Osteoblast (primary cell): ENCODE results near the gene DHRSX. TPM values are rescaled to one million over a fixed set of nuclear protein-coding genes. Genes with fewer than 3 reads are reported as not detected.

Experiments used
- DNase-seq: peaks from one replicate; pipeline ENCODE4 v3.0.0; 2011; ENCODE audit warnings: low spot score, mixed read lengths; ENCODE audit not compliant: insufficient read length; ENCODE audit errors: missing footprints
- H2AFZ ChIP-seq: 2 replicates; pipeline ENCODE4 v1.6.0; 2011; ENCODE audit warnings: mild to moderate bottlenecking, low read length
- H3K27ac ChIP-seq: 2 replicates; pipeline ENCODE4 v1.5.1; 2011; ENCODE audit warnings: mild to moderate bottlenecking, low read depth, low read length, moderate library complexity
- H3K27me3 ChIP-seq: 2 replicates; pipeline ENCODE4 v1.6.0; 2012; ENCODE audit warnings: mild to moderate bottlenecking, control low read depth, inconsistent platforms, low read length, moderate library complexity; ENCODE audit not compliant: insufficient read depth
- H3K36me3 ChIP-seq: 2 replicates; pipeline ENCODE4 v1.5.1; 2011; ENCODE audit warnings: mild to moderate bottlenecking, low read length, control low read depth, moderate library complexity; ENCODE audit not compliant: insufficient read depth
- H3K4me1 ChIP-seq: 2 replicates; pipeline ENCODE4 v1.5.1; 2011; ENCODE audit warnings: mild to moderate bottlenecking, low read length, control low read depth, moderate library complexity; ENCODE audit not compliant: insufficient read depth
- H3K4me2 ChIP-seq: 2 replicates; pipeline ENCODE4 v1.6.0; 2011; ENCODE audit warnings: mild to moderate bottlenecking, low read length; ENCODE audit not compliant: insufficient read depth
- H3K4me3 ChIP-seq: fragments of 200-600 bp; sonication (generic); 3 replicates; pipeline ENCODE4 v1.5.1; 2012; ENCODE audit warnings: mild to moderate bottlenecking, low read length, inconsistent platforms; ENCODE audit not compliant: insufficient read depth
- H3K79me2 ChIP-seq: 2 replicates; pipeline ENCODE4 v1.6.0; 2012; ENCODE audit warnings: mild to moderate bottlenecking, low read length, control low read depth, inconsistent platforms; ENCODE audit not compliant: insufficient read depth
- H3K9me3 ChIP-seq: 2 replicates; pipeline ENCODE4 v1.5.1; 2011; ENCODE audit warnings: low read depth, low read length, control low read depth
- H4K20me1 ChIP-seq: 2 replicates; pipeline ENCODE4 v1.6.0; 2012; ENCODE audit warnings: mild to moderate bottlenecking, low read length, control low read depth; ENCODE audit not compliant: insufficient read depth
- total RNA-seq: library from RNA; depleted of rRNA; stranded (reverse); fragments of >200 nt; gene quantifications from 2 replicates; pipeline ENCODE4 v1.2.3, GENCODE V29; 2012
- TF ChIP-seq, protein P1 (sequence below): IDR thresholded peaks from 2 replicates; pipeline ENCODE4 v1.5.1; 2011; ENCODE audit warnings: mild to moderate bottlenecking, low read depth, low read length, moderate library complexity; ENCODE audit errors: extremely low read depth

The DHRSX gene
- total RNA-seq, 1 donor: 37.6 TPM

DNA sequence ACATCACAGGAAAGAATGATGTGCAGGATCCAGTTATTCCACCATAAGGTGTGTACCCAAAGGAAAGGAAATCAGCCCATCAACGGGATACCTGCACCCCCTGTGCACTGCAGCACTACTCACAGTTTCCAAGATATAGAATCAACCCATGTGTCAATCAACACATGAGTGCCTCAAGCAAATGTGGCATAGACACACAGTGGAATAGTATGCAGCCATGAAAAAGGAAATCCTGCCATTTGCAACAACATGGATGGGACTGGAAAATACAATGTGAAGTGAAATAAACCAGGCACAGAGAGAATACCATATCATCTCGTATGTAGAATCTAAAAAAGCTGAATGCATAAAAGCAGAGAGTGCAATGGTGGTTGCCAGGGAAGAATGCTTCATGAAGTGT lies 53.3 kb downstream of the DHRSX start:
- TF ChIP-seq, protein P1, sequence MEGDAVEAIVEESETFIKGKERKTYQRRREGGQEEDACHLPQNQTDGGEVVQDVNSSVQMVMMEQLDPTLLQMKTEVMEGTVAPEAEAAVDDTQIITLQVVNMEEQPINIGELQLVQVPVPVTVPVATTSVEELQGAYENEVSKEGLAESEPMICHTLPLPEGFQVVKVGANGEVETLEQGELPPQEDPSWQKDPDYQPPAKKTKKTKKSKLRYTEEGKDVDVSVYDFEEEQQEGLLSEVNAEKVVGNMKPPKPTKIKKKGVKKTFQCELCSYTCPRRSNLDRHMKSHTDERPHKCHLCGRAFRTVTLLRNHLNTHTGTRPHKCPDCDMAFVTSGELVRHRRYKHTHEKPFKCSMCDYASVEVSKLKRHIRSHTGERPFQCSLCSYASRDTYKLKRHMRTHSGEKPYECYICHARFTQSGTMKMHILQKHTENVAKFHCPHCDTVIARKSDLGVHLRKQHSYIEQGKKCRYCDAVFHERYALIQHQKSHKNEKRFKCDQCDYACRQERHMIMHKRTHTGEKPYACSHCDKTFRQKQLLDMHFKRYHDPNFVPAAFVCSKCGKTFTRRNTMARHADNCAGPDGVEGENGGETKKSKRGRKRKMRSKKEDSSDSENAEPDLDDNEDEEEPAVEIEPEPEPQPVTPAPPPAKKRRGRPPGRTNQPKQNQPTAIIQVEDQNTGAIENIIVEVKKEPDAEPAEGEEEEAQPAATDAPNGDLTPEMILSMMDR: no peak
- peaks cover 19% of the 10 kb centered on the region for H4K20me1 ChIP-seq

DNA sequence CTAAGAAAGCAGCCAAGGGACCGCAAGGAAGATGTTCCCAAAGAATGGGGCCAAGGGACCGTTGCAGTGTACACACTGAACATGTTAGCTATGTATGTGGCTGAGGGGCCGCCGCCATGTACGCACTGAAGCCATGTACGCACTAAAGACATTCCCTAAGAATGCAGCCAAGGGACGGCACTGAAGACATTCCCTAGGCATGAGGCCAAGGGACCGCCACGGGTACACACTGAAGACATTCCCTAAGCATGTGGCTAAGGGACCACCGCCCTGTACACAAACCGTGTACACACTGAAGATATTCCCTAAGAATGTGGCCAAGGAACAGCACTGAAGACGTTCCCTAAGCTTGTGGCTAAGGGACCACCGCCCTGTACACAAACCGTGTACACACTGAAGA lies 54.0 kb downstream of the DHRSX start:
- Histone ChIP-seq H4K20me1 (peaks cover 14% of the 10 kb centered on the region), H3K27ac (no peak overlapping the region)

More for the DNA sequence above, 53.3 kb downstream of the DHRSX start:
- H3K9me3 ChIP-seq: no peaks in the 10 kb centered on the region
- no peaks in the 10 kb centered on the region for H3K27me3 ChIP-seq
- no peak overlapping the region for H3K4me3 ChIP-seq
- H3K27ac ChIP-seq: no peak overlapping the region
- H3K79me2 ChIP-seq: peaks cover 31% of the 10 kb centered on the region
- H3K4me1 ChIP-seq: peaks cover 5% of the 10 kb centered on the region
- no peak overlapping the region for H3K4me2 ChIP-seq
- peak; percentile 46 for DNase-seq
- no peak overlapping the region for H2AFZ ChIP-seq
- no peaks in the 10 kb centered on the region for H3K36me3 ChIP-seq

DNA sequence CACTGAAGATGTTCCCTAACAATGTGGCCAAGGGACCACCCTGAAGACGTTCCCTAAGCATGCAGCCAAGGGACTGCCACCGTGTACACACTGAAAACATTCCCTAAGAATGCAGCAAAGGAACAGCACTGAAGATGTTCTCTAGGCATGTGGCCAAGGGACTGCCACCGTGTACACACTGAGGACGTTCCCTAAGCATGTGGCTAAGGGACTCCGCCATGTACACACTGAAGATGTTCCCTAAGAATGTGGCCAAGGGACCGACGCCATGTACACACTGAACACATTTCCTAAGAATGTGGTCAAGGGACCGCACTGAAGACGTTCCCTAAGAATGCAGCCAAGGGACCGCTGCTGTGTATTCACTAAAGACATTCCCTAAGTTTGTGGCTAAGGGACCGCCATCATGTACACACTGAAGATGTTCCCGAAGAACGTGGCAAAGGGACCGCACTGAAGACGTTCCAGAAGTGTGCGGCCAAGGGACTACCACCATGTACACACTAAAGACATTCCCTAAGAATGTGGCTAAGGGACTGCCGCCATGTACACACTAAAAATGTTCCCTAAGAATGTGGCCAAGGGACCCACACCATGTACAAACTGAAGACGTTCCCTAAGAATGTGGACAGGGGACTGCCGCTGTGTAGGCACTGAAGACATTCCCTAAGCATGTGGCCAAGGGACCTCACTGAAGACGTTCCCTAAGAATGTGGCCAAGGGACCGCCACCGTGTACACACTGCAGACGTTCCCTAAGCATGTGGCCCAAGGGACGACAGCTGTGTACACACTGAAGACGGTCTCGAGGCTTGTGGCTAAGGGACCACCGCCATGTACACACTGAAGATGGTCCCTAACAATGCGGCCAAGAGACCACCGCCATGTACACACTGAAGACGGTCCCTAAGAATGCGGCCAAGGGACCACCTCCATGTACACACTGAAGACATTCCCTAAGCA lies 54.8 kb downstream of the DHRSX start:
- H3K27ac ChIP-seq: no peak overlapping the region
- H3K36me3 ChIP-seq: no peaks in the 10 kb centered on the region
- H2AFZ ChIP-seq: no peak overlapping the region
- no peaks in the 10 kb centered on the region for H3K4me1 ChIP-seq
- H3K27me3 ChIP-seq: no peaks in the 10 kb centered on the region
- peaks cover 21% of the 10 kb centered on the region for H3K79me2 ChIP-seq
- H3K4me3 ChIP-seq: no peak overlapping the region
- no peak overlapping the region for H3K4me2 ChIP-seq
- DNase-seq: no peak
- no peaks in the 10 kb centered on the region for H3K9me3 ChIP-seq
- H4K20me1 ChIP-seq: peaks cover 20% of the 10 kb centered on the region
- TF ChIP-seq, protein P1: no peak

More for the DNA sequence above, 54.0 kb downstream of the DHRSX start:
- Histone ChIP-seq H2AFZ (no peak overlapping the region), H3K79me2 (peaks cover 24% of the 10 kb centered on the region), H3K36me3 (no peaks in the 10 kb centered on the region), H3K27me3 (no peaks in the 10 kb centered on the region), H3K4me1 (peaks cover 5% of the 10 kb centered on the region), H3K4me3 (no peak overlapping the region), H3K9me3 (no peaks in the 10 kb centered on the region), H3K4me2 (no peak overlapping the region)
- DNase-seq: no peak
- TF ChIP-seq, protein P1: no peak

DNA sequence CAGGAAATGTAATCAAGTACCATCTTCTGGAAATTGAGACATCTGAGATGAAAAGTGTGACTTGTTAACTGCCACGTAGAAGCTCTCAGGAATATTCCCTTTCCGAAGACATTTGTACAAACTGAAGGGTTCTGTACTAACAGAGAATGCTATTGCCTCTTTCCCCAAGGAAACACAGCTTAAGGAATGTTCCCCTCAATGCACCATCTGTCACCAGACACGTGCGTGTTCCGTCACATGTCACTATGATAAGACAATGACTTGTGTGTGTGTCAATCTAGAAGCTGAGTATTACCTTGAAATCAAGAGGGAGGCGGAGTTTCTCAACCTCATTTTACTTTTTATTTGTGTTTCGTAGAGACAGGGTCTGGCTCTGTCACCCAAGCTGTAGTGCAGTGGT lies 58.1 kb downstream of the DHRSX start:
- TF ChIP-seq, protein P1: no peak
- H3K36me3 ChIP-seq: no peaks in the 10 kb centered on the region

More for the DNA sequence above, 58.1 kb downstream of the DHRSX start:
- Histone ChIP-seq H2AFZ (no peak overlapping the region), H3K4me3 (no peak overlapping the region), H3K79me2 (peaks cover 19% of the 10 kb centered on the region), H3K27ac (no peak overlapping the region), H3K27me3 (no peaks in the 10 kb centered on the region), H3K4me2 (no peak overlapping the region), H4K20me1 (peaks cover 20% of the 10 kb centered on the region), H3K9me3 (no peaks in the 10 kb centered on the region), H3K4me1 (no peaks in the 10 kb centered on the region)
- DNase-seq: peak; percentile 29
